Stimulated activated CD8-positive, alpha-beta memory T cell treated with anti-CD3 and anti-CD28 coated beads, Interleukin-4, amount 100 ng/mL, for 1 hour (primary cell): ENCODE measurements around the gene CHI3L2.

Experiments
- DNase-seq, 2 donors: peaks; one replicate each; pipeline ENCODE4 v3.0.0-alpha.2; 2020; ENCODE audit warnings: low read depth in 2 of 2, low spot score in 1 of 2

CHI3L2 gene

GRCh38 chr1:111219557-111220286 lies 7.8 kb upstream of the CHI3L2 start:
- no peak for DNase-seq

- DNase-seq = no peak
Observed at GRCh38 chr1:111220302-111220890, 7.1 kb upstream of the CHI3L2 start.

GRCh38 chr1:111221276-111221632 lies 6.3 kb upstream of the CHI3L2 start:
- no peak for DNase-seq

- DNase-seq = no peak
Observed at GRCh38 chr1:111221633-111222291, 5.8 kb upstream of the CHI3L2 start.

GRCh38 chr1:111222308-111223125 lies 5.0 kb upstream of the CHI3L2 start:
- DNase-seq = peak; percentile 55 to 60

GRCh38 chr1:111223126-111223685 lies 4.3 kb upstream of the CHI3L2 start:
- no peak for DNase-seq

- DNase-seq = no peak
Observed at GRCh38 chr1:111225091-111225490, 2.4 kb upstream of the CHI3L2 start.

- no peak for DNase-seq
Observed at GRCh38 chr1:111225717-111226400, 1.7 kb upstream of the CHI3L2 start.

- DNase-seq = no peak
Observed at GRCh38 chr1:111227851-111228747, 586 bp downstream of the CHI3L2 start.

GRCh38 chr1:111228748-111229126 lies 1.2 kb downstream of the CHI3L2 start:
- no peak for DNase-seq

GRCh38 chr1:111232134-111232533 lies 4.6 kb downstream of the CHI3L2 start:
- DNase-seq = no peak

- DNase-seq = no peak
Observed at GRCh38 chr1:111234258-111234657, 6.7 kb downstream of the CHI3L2 start.

GRCh38 chr1:111234866-111235265 lies 7.4 kb downstream of the CHI3L2 start:
- DNase-seq = no peak

GRCh38 chr1:111236379-111236778 lies 8.9 kb downstream of the CHI3L2 start:
- no peak for DNase-seq

GRCh38 chr1:111236806-111237205 lies 9.3 kb downstream of the CHI3L2 start:
- DNase-seq = no peak

GRCh38 chr1:111238056-111238795 lies 10.7 kb downstream of the CHI3L2 start:
- no peak for DNase-seq

- no peak for DNase-seq
Observed at GRCh38 chr1:111241797-111242196, 14.3 kb downstream of the CHI3L2 start.

GRCh38 chr1:111242805-111243523 lies 15.5 kb downstream of the CHI3L2 start:
- DNase-seq = no peak
